AG09319 (cell line): Measurements from ENCODE around the gene E2F2.
"Not testable (repeated sequence)": the region's sequence is repeated elsewhere in the genome, so short reads cannot be mapped to it uniquely, and the experiment has no call there.

Experiments used
- DNase-seq: peaks from one replicate; pipeline ENCODE4 v3.0.0-alpha.2; 2010; ENCODE audit warnings: low read depth; ENCODE audit errors: extremely low read depth
- CTCF ChIP-seq: IDR thresholded peaks from 2 replicates; pipeline ENCODE4 v1.5.1; 2011; ENCODE audit warnings: low read depth, mild to moderate bottlenecking, inconsistent platforms, low read length, moderate library complexity

Gene E2F2

DNA sequence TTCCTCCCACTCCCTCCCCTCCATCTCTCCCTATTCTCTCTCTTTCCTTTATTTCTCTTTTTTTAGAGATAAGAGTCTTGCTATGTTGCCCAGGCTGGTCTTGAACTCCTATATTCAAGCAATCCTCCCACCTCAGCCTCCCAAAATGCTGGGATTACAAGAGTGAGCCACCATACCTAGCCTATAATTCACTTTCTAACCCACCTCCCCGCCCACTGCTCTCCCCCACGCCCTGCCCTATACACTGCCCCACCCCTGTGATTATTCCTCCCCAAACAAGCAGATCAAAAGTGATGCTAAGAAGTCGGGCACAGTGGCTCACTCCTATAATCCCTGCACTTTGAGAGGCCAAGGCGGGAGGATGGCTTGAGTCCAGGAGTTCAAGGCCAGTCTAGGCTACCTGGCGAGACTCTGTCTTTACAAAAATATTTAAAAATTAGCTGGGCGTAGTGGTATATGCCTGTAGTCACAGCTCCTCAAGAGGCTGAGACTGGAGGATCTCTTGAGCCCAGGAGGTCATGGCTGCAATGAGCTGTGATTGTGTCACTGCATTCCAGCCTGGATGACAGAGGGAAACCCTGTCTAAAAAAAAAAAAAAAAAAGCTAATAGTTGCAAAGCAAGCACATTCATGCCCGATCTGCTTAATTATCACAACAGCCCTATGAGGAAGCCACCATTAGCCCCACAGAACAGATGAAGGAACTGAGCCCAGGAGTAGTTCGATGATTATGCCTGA is 12.8 kb upstream of the E2F2 start:
- no peak for TF ChIP-seq CTCF
- no peak for DNase-seq

GRCh38 chr1:23542940-23543339 is 11.9 kb upstream of the E2F2 start:
- not testable (repeated sequence) for DNase-seq

GRCh38 chr1:23539698-23540266 is 8.7 kb upstream of the E2F2 start:
- DNase-seq = peak; percentile 79
- peak; percentile 96 for TF ChIP-seq CTCF

DNA sequence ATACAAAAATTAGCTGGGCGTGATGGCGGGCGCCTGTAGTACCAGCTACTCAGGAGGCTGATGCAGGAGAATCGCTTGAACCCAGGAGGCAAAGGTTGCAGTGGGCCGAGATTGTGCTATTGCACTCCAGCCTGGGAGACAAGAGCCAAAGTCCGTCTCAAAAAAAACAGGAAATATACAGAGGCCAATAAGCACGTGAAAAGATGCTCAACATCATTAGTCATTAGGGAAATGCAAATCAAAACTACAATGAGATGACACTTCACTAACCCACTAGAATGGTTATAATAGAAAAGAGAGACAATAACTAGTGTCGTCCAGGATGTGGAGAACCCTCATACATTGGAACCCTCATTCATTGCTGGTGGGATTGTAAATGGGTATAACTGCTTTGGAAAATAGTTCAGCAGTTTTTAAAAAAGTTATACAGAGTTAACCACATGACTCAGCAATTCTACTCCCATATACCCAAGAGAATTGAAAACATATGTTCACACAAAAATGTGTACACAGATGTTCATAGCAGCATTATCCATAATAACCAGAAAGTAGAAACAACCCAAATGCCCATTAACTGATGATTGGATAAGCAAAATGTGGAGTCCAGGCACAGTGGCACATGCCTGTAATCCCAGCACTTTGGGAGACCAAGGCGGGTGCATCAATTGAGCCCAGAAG is 6.4 kb upstream of the E2F2 start:
- no peak for DNase-seq
- no peak for TF ChIP-seq CTCF

- DNase-seq = no peak
- TF ChIP-seq CTCF = no peak
These were observed 2.4 kb upstream of the E2F2 start for GRCh38 chr1:23533246-23534023.

- TF ChIP-seq CTCF = no peak
- no peak for DNase-seq
These were observed 595 bp upstream of the E2F2 start for GRCh38 chr1:23531562-23532094.

DNA sequence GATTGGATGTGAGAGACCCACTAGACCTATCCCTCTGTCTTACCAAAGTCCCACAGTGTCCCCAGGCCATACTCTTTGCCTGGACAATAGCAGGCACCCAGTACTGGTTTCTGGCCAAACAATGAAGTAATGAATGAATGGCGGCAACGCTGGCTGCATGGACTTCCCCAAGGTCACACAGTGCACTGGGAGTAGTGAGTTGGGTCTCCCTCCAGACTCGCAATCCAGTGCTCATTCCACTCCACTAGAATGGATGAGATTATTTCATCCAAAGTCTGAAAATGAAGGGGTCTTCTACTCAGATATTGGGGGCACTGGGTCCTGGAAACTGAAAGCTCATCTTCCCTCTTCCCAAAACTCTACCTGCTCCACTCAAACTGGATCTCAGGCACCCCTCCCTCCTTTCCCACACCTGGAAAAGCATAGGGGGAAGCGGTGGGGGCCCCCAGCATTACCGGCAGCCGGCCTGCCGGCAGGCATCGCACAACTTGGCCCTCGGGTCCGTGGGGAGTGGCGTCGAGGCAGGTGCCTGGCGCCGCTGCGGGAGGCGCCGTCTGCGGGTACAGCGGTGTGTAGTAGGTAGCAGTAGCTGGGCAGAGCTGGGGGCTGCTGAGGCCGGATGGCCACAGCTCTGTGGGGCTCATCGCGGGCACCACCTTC is 816 bp downstream of the E2F2 start:
- TF ChIP-seq CTCF = no peak
- DNase-seq = no peak
